ENCODE results near the gene UHRF1.
"Not testable (repeated sequence)": the region's sequence is repeated elsewhere in the genome, so short reads cannot be mapped to it uniquely, and the experiment has no call there.

UHRF1 gene

DNA sequence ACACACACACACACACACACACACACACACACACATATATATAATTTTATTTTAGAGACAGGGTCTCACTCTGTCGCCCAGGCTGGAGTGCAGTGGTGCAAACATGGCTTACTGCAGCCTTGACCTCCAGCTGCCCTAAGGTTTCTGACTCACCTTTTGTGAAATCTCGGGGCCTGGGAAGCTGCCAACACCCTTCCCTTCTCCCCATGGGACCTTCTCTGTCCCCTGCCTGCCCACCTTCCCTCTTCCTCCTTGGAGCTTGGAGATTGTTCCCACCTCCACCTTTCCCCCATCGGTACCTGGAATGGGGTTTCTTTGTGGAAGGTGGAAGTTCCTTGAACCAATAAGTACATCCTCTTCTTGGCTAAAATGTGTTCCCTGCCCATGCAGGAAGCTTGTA is 12.9 kb upstream of the UHRF1 start:
- no peaks in the 10 kb centered on the region for H3K9me3 ChIP-seq (ENCODE audit: insufficient read depth, low read depth, low read length)
- TF ChIP-seq EZH2phosphoT487 (IDR thresholded peaks at IDR 0.05; ENCODE audit: borderline replicate concordance): no peak
- TF ChIP-seq, protein P1, sequence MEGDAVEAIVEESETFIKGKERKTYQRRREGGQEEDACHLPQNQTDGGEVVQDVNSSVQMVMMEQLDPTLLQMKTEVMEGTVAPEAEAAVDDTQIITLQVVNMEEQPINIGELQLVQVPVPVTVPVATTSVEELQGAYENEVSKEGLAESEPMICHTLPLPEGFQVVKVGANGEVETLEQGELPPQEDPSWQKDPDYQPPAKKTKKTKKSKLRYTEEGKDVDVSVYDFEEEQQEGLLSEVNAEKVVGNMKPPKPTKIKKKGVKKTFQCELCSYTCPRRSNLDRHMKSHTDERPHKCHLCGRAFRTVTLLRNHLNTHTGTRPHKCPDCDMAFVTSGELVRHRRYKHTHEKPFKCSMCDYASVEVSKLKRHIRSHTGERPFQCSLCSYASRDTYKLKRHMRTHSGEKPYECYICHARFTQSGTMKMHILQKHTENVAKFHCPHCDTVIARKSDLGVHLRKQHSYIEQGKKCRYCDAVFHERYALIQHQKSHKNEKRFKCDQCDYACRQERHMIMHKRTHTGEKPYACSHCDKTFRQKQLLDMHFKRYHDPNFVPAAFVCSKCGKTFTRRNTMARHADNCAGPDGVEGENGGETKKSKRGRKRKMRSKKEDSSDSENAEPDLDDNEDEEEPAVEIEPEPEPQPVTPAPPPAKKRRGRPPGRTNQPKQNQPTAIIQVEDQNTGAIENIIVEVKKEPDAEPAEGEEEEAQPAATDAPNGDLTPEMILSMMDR (conservative IDR thresholded peaks at IDR 0.05; ENCODE audit: low read length): no peak
- H3K4me2 ChIP-seq (ENCODE audit: low read depth, low read length, poor library complexity, severe bottlenecking): no peak overlapping the region
- H2AFZ ChIP-seq (ENCODE audit: low read length): no peak overlapping the region
- no peaks in the 10 kb centered on the region for H3K9me2 ChIP-seq (replicated peaks; ENCODE audit: low read depth, low read length)
- no peak overlapping the region for H3K9ac ChIP-seq (ENCODE audit: low read depth, low read length, poor library complexity, severe bottlenecking)
- H3K36me3 ChIP-seq (ENCODE audit: insufficient read depth, low read length): no peaks in the 10 kb centered on the region
- no peaks in the 10 kb centered on the region for H4K20me1 ChIP-seq (ENCODE audit: insufficient read depth, low read length, poor library complexity, severe bottlenecking)
- no peaks in the 10 kb centered on the region for H3F3A ChIP-seq (ENCODE audit: low read depth)
- no peaks in the 10 kb centered on the region for H3K27me3 ChIP-seq (ENCODE audit: insufficient read depth, low read length, poor library complexity, severe bottlenecking)
- no peaks in the 10 kb centered on the region for H3K79me2 ChIP-seq (ENCODE audit: insufficient read depth, low read length)
- no peaks in the 10 kb centered on the region for H3K4me1 ChIP-seq (ENCODE audit: insufficient read depth, low read length, poor library complexity, severe bottlenecking)
- no peak overlapping the region for H3K4me3 ChIP-seq (ENCODE audit: low read length, poor library complexity, severe bottlenecking)

- Histone ChIP-seq H3F3A (ENCODE audit: low read depth) (no peaks in the 10 kb centered on the region), H4K20me1 (ENCODE audit: insufficient read depth, low read length, poor library complexity, severe bottlenecking) (no peaks in the 10 kb centered on the region), H3K4me1 (ENCODE audit: insufficient read depth, low read length, poor library complexity, severe bottlenecking) (no peaks in the 10 kb centered on the region), H3K9me3 (ENCODE audit: insufficient read depth, low read depth, low read length) (no peaks in the 10 kb centered on the region), H3K4me3 (ENCODE audit: low read length, poor library complexity, severe bottlenecking) (no peak overlapping the region), H3K36me3 (ENCODE audit: insufficient read depth, low read length) (no peaks in the 10 kb centered on the region), H3K9me2 (replicated peaks; ENCODE audit: low read depth, low read length) (no peaks in the 10 kb centered on the region), H3K79me2 (ENCODE audit: insufficient read depth, low read length) (no peaks in the 10 kb centered on the region), H3K4me2 (ENCODE audit: low read depth, low read length, poor library complexity, severe bottlenecking) (no peak overlapping the region), H3K9ac (ENCODE audit: low read depth, low read length, poor library complexity, severe bottlenecking) (no peak overlapping the region), H3K27me3 (ENCODE audit: insufficient read depth, low read length, poor library complexity, severe bottlenecking) (no peaks in the 10 kb centered on the region), H2AFZ (ENCODE audit: low read length) (no peak overlapping the region)
- no peak for TF ChIP-seq EZH2phosphoT487 (IDR thresholded peaks at IDR 0.05; ENCODE audit: borderline replicate concordance)
- TF ChIP-seq, protein P1 (conservative IDR thresholded peaks at IDR 0.05; ENCODE audit: low read length): no peak
These were observed 12.2 kb upstream of the UHRF1 start for GRCh38 chr19:4897146-4897545.

DNA sequence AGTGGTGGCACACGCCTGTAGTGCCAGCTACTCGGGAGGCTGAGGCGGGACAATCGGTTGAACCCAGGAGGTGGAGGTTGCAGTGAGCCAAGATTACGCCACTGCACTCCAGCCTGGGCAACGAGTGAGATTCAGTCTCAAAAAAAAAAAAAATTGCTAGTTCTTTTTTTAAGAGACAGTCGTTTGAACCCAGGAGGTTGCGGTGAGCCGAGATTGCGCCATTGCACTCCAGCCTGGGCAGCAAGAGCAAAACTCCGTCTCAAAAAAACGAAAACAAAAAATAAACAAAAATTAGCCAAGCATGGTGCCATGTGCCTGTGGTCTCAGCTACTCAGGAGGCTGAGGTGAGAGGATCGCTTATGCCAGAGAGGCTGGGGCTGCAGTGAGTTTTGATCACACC is 8.4 kb upstream of the UHRF1 start:
- not testable (repeated sequence) for H3K9me3 ChIP-seq (ENCODE audit: insufficient read depth, low read depth, low read length); H3K4me1 ChIP-seq (ENCODE audit: insufficient read depth, low read length, poor library complexity, severe bottlenecking); H3F3A ChIP-seq (ENCODE audit: low read depth); H4K20me1 ChIP-seq (ENCODE audit: insufficient read depth, low read length, poor library complexity, severe bottlenecking); H3K27me3 ChIP-seq (ENCODE audit: insufficient read depth, low read length, poor library complexity, severe bottlenecking); H3K79me2 ChIP-seq (ENCODE audit: insufficient read depth, low read length); H3K36me3 ChIP-seq (ENCODE audit: insufficient read depth, low read length); H3K9me2 ChIP-seq (replicated peaks; ENCODE audit: low read depth, low read length); H3K9ac ChIP-seq (ENCODE audit: low read depth, low read length, poor library complexity, severe bottlenecking); H3K4me3 ChIP-seq (ENCODE audit: low read length, poor library complexity, severe bottlenecking); H2AFZ ChIP-seq (ENCODE audit: low read length); H3K4me2 ChIP-seq (ENCODE audit: low read depth, low read length, poor library complexity, severe bottlenecking)

- H4K20me1 ChIP-seq (ENCODE audit: insufficient read depth, low read length, poor library complexity, severe bottlenecking): no peaks in the 10 kb centered on the region
- no peak within 1 kb of the TSS for H2AFZ ChIP-seq (ENCODE audit: low read length)
- no peak within 1 kb of the TSS for H3K4me2 ChIP-seq (ENCODE audit: low read depth, low read length, poor library complexity, severe bottlenecking)
- no peaks in the 10 kb centered on the region for H3K36me3 ChIP-seq (ENCODE audit: insufficient read depth, low read length)
- no peak within 1 kb of the TSS for H3K4me3 ChIP-seq (ENCODE audit: low read length, poor library complexity, severe bottlenecking)
- TF ChIP-seq, protein P1 (conservative IDR thresholded peaks at IDR 0.05; ENCODE audit: low read length): no peak
- no peak for TF ChIP-seq EZH2phosphoT487 (IDR thresholded peaks at IDR 0.05; ENCODE audit: borderline replicate concordance)
- H3K9ac ChIP-seq (ENCODE audit: low read depth, low read length, poor library complexity, severe bottlenecking): no peak within 1 kb of the TSS
- no peaks in the 10 kb centered on the region for H3K9me2 ChIP-seq (replicated peaks; ENCODE audit: low read depth, low read length)
- H3F3A ChIP-seq (ENCODE audit: low read depth): no peaks in the 10 kb centered on the region
- no peaks in the 10 kb centered on the region for H3K9me3 ChIP-seq (ENCODE audit: insufficient read depth, low read depth, low read length)
- H3K27me3 ChIP-seq (ENCODE audit: insufficient read depth, low read length, poor library complexity, severe bottlenecking): no peaks in the 10 kb centered on the region
- no peaks in the 10 kb centered on the region for H3K4me1 ChIP-seq (ENCODE audit: insufficient read depth, low read length, poor library complexity, severe bottlenecking)
- H3K79me2 ChIP-seq (ENCODE audit: insufficient read depth, low read length): no peaks in the 10 kb centered on the region
These were observed 6.5 kb upstream of the UHRF1 start, which contains the start of gene ARRDC5 for GRCh38 chr19:4902796-4903195. ARRDC5 (minus strand) TSS chr19:4902896; CDS start chr19:4902825, 71 bp downstream.
